Measurements from ENCODE around the gene FAM120C. TPM values are rescaled to one million over a fixed set of nuclear protein-coding genes. Genes with fewer than 3 reads are reported as not detected.

Gene FAM120C, protein sequence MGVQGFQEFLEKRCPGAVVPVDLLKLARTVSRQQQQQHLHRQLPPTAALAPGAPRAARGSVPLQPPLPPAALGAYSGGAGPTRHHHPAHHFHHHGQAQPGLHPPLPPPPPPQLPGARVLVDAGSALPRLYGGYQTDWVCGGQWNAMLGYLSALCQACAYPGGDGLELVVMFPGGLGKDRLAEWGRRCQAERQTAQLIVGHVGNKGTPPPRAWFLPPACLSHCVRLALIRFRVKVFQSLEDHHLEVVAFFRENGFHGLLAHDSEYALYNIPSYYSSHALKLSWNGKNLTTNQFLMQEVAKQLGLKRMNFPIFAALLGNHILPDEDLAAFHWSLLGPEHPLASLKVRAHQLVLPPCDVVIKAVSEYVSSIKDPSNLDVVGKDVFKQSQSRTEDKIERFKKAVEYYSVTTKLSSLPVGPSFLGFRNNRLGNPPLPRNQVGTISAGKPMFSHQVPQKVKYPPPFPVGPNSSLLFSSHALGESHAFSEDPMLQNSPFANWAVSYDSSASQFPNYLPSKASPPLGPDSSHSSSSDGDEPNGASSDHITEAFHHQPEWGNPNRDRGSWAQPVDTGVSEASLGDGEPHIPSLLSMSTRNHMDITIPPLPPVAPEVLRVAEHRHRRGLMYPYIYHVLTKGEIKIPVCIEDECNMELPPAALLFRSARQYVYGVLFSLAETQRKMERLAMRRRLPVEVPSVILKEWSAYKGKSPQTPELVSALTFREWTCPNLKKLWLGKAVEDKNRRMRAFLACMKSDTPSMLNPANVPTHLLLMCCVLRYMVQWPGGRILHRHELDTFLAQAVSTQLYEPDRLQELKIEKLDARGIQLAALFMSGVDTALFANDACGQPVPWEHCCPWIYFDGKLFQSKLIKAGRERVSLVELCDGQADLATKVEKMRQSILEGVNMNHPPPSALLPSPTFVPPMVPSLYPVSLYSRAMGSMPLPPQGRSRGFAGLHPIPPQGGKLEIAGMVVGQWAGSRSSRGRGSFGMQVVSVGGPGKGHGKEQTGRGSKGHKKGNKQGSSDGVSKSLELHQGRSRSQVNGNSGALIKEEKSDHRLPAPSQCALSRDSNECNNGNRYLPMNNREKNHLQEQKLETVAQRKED
- total RNA-seq (2014; rRNA removed; shearing (Covaris generic)) (5.6 and 9.8 TPM in 2 replicates), polyA plus RNA-seq (2016; fragmentation: Nextera tagmentation; extraction: Ambion mirVana) (9.1 and 9.3 TPM in 2 replicates)
- long read RNA-seq = 0 reads

- no peaks in the 10 kb centered on the region; the same call in 2 of the 3 replicates for H3K36me3 Mint-ChIP-seq (ENCODE audit: low read depth)
- Histone ChIP-seq H2AFZ (no peak within 1 kb of the TSS), H3K9me2 (ENCODE audit: insufficient read depth) (no peaks in the 10 kb centered on the region), H3K79me2 (replicated peaks; ENCODE audit: insufficient read depth) (peaks cover 45% of the 10 kb centered on the region), H3K4me2 (peak within 1 kb of the TSS; percentile 82), H4K20me1 (replicated peaks; ENCODE audit: insufficient read depth) (no peaks in the 10 kb centered on the region; the same call in 1 of the 2 replicates), H3F3A (replicated peaks; ENCODE audit: low read depth) (no peaks in the 10 kb centered on the region), H3K36me3 (ENCODE audit: insufficient read depth) (no peaks in the 10 kb centered on the region), H3K4me1 (ENCODE audit: insufficient read depth) (peaks cover 11% of the 10 kb centered on the region), H3K27ac (ENCODE audit: low read depth) (peak within 1 kb of the TSS; percentile 88; the same call in 1 of the 2 replicates), H3K4me3 (peak within 1 kb of the TSS; percentile 67), H3K27me3 (ENCODE audit: insufficient read depth) (no peaks in the 10 kb centered on the region)
- H3K27ac Mint-ChIP-seq = peak within 1 kb of the TSS; percentile 90
- H3K4me3 Mint-ChIP-seq = peak within 1 kb of the TSS; percentile 80
- no peaks in the 10 kb centered on the region for H3K27me3 Mint-ChIP-seq (ENCODE audit: insufficient read depth, low read depth, poor library complexity)
- TF ChIP-seq, protein P1, sequence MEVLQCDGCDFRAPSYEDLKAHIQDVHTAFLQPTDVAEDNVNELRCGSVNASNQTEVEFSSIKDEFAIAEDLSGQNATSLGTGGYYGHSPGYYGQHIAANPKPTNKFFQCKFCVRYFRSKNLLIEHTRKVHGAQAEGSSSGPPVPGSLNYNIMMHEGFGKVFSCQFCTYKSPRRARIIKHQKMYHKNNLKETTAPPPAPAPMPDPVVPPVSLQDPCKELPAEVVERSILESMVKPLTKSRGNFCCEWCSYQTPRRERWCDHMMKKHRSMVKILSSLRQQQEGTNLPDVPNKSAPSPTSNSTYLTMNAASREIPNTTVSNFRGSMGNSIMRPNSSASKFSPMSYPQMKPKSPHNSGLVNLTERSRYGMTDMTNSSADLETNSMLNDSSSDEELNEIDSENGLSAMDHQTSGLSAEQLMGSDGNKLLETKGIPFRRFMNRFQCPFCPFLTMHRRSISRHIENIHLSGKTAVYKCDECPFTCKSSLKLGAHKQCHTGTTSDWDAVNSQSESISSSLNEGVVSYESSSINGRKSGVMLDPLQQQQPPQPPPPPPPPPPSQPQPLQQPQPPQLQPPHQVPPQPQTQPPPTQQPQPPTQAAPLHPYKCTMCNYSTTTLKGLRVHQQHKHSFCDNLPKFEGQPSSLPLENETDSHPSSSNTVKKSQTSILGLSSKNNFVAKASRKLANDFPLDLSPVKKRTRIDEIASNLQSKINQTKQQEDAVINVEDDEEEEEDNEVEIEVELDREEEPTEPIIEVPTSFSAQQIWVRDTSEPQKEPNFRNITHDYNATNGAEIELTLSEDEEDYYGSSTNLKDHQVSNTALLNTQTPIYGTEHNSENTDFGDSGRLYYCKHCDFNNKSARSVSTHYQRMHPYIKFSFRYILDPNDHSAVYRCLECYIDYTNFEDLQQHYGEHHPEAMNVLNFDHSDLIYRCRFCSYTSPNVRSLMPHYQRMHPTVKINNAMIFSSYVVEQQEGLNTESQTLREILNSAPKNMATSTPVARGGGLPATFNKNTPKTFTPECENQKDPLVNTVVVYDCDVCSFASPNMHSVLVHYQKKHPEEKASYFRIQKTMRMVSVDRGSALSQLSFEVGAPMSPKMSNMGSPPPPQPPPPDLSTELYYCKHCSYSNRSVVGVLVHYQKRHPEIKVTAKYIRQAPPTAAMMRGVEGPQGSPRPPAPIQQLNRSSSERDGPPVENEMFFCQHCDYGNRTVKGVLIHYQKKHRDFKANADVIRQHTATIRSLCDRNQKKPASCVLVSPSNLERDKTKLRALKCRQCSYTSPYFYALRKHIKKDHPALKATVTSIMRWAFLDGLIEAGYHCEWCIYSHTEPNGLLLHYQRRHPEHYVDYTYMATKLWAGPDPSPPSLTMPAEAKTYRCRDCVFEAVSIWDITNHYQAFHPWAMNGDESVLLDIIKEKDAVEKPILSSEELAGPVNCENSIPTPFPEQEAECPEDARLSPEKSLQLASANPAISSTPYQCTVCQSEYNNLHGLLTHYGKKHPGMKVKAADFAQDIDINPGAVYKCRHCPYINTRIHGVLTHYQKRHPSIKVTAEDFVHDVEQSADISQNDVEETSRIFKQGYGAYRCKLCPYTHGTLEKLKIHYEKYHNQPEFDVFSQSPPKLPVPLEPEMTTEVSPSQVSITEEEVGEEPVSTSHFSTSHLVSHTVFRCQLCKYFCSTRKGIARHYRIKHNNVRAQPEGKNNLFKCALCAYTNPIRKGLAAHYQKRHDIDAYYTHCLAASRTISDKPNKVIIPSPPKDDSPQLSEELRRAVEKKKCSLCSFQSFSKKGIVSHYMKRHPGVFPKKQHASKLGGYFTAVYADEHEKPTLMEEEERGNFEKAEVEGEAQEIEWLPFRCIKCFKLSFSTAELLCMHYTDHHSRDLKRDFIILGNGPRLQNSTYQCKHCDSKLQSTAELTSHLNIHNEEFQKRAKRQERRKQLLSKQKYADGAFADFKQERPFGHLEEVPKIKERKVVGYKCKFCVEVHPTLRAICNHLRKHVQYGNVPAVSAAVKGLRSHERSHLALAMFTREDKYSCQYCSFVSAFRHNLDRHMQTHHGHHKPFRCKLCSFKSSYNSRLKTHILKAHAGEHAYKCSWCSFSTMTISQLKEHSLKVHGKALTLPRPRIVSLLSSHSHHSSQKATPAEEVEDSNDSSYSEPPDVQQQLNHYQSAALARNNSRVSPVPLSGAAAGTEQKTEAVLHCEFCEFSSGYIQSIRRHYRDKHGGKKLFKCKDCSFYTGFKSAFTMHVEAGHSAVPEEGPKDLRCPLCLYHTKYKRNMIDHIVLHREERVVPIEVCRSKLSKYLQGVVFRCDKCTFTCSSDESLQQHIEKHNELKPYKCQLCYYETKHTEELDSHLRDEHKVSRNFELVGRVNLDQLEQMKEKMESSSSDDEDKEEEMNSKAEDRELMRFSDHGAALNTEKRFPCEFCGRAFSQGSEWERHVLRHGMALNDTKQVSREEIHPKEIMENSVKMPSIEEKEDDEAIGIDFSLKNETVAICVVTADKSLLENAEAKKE (CRISPR knock-in tag; IDR thresholded peaks at IDR 0.05) = no peak
- TF ChIP-seq ZNF114 (CRISPR knock-in tag; IDR thresholded peaks at IDR 0.05) = no peak
- TF ChIP-seq NANOG (IDR thresholded peaks at IDR 0.05; ENCODE audit: borderline replicate concordance) = no peak
- peak; percentile 66 for TF ChIP-seq POLR2AphosphoS5 (IDR thresholded peaks at IDR 0.05; ENCODE audit: low read depth)
- no peak for TF ChIP-seq CREB1 (CRISPR knock-in tag; IDR thresholded peaks at IDR 0.05; ENCODE audit: low read depth)
- peak; percentile 65 for ATAC-seq
- peaks cover 37% of the 10 kb centered on the region for H3K4me1 Mint-ChIP-seq
- DNase-seq (ENCODE audit: low spot score) = peak; percentile 73
- no peaks in the 10 kb centered on the region for H3K9me3 Mint-ChIP-seq
Measured at GRCh38 chrX:54182864-54183613, at the start of gene FAM120C. Gene FAM120C (minus strand): TSS chrX:54183254. CDS start chrX:54183198, 56 bp downstream.
